Liver (tissue), 9 donors: Measurements from ENCODE around the gene ENPP1. TPM values are rescaled to one million over a fixed set of nuclear protein-coding genes. Genes with fewer than 3 reads are reported as not detected.
A peak's percentile ranks its signal among the peaks of the same experiment; 100 is the strongest.

Experiments
- DNase-seq: peaks from one replicate; pipeline ENCODE4 v3.0.0-alpha.2; 2017; ENCODE audit warnings: low spot score
- H3K27ac ChIP-seq, 2 donors: one replicate each; pipeline ENCODE4 v1.7.0; 2013; ENCODE audit warnings: inconsistent platforms in 2 of 2, low read length in 2 of 2, control low read depth in 1 of 2, low read depth in 1 of 2, mild to moderate bottlenecking in 1 of 2
- H3K27me3 ChIP-seq, 4 donors: one replicate each; pipeline versions ENCODE4 v1.6.1 to v1.7.0; 2013; ENCODE audit warnings: low read length in 3 of 4, inconsistent platforms in 1 of 4, mild to moderate bottlenecking in 1 of 4, moderate library complexity in 1 of 4; ENCODE audit not compliant: control insufficient read depth in 4 of 4, insufficient read depth in 4 of 4
- H3K36me3 ChIP-seq, 4 donors: one replicate each; pipeline versions ENCODE4 v1.6.1 to v1.7.0; 2013; ENCODE audit warnings: low read length in 3 of 4, mild to moderate bottlenecking in 3 of 4, low read depth in 1 of 4, moderate library complexity in 1 of 4; ENCODE audit not compliant: control insufficient read depth in 4 of 4, insufficient read depth in 3 of 4
- H3K4me1 ChIP-seq, 4 donors: one replicate each; pipeline versions ENCODE4 v1.6.1 to v1.7.0; 2013; ENCODE audit warnings: low read length in 3 of 4, mild to moderate bottlenecking in 3 of 4, moderate library complexity in 1 of 4; ENCODE audit not compliant: control insufficient read depth in 4 of 4, insufficient read depth in 4 of 4
- H3K4me3 ChIP-seq, 3 donors: one replicate each; pipeline versions ENCODE4 v1.6.1 to v1.7.0; 2013; ENCODE audit warnings: low read length in 3 of 3, control low read depth in 1 of 3, low read depth in 1 of 3, mild to moderate bottlenecking in 1 of 3
- H3K9ac ChIP-seq, 2 donors: one replicate each; pipeline ENCODE4 v1.7.0; 2013; ENCODE audit warnings: low read length in 2 of 2, mild to moderate bottlenecking in 2 of 2, moderate library complexity in 2 of 2, control low read depth in 1 of 2, low read depth in 1 of 2
- H3K9me3 ChIP-seq, 4 donors: one replicate each; pipeline versions ENCODE4 v1.6.1 to v1.7.0; 2013; ENCODE audit warnings: low read length in 3 of 4; ENCODE audit not compliant: control insufficient read depth in 4 of 4
- ATF3 ChIP-seq: IDR thresholded peaks from 2 replicates; pipeline ENCODE4 v1.6.1; 2016; ENCODE audit warnings: antibody characterized with exemption
- CTCF ChIP-seq: fragments of 150-350 bp; IDR thresholded peaks from 2 replicates; pipeline ENCODE4 v1.5.1; 2017; ENCODE audit warnings: improper control_type of control experiment, low read depth, low read length; ENCODE audit not compliant: missing input control
- EGR1 ChIP-seq, 2 donors: IDR thresholded peaks; 2 replicates each; pipeline ENCODE4 v1.6.1; 2016 to 2018; ENCODE audit warnings: antibody characterized with exemption in 2 of 2, low read depth in 2 of 2
- FOXA2 ChIP-seq: IDR thresholded peaks from 2 replicates; pipeline ENCODE4 v1.6.1; 2016; ENCODE audit warnings: antibody characterized with exemption
- GABPA ChIP-seq, 2 donors: IDR thresholded peaks in 1 of 2; conservative IDR thresholded peaks in 1 of 2; 2 replicates each; pipeline ENCODE4 v1.6.1; 2016; ENCODE audit warnings: antibody characterized with exemption in 2 of 2, mild to moderate bottlenecking in 1 of 2, moderate library complexity in 1 of 2
- HNF4A ChIP-seq, 2 donors: conservative IDR thresholded peaks; 2 replicates each; pipeline ENCODE4 v1.6.1; 2016; ENCODE audit warnings: antibody characterized with exemption in 2 of 2, mild to moderate bottlenecking in 2 of 2
- HNF4G ChIP-seq: IDR thresholded peaks from 2 replicates; pipeline ENCODE4 v1.6.1; 2016; ENCODE audit warnings: antibody characterized with exemption
- JUND ChIP-seq, 2 donors: IDR thresholded peaks; 2 replicates each; pipeline ENCODE4 v1.6.1; 2016; ENCODE audit warnings: antibody characterized with exemption in 2 of 2
- MAX ChIP-seq: IDR thresholded peaks from 2 replicates; pipeline ENCODE4 v1.6.1; 2016; ENCODE audit warnings: antibody characterized with exemption
- NR2F2 ChIP-seq: IDR thresholded peaks from 2 replicates; pipeline ENCODE4 v1.6.1; 2016; ENCODE audit warnings: antibody characterized with exemption
- RAD21 ChIP-seq, 2 donors: IDR thresholded peaks; 2 replicates each; pipeline ENCODE4 v1.6.1; 2016; ENCODE audit warnings: antibody characterized with exemption in 2 of 2, mild to moderate bottlenecking in 2 of 2
- REST ChIP-seq: IDR thresholded peaks from 2 replicates; pipeline ENCODE4 v1.6.1; 2016; ENCODE audit warnings: antibody characterized with exemption, mild to moderate bottlenecking
- RXRA ChIP-seq, 2 donors: IDR thresholded peaks; 2 replicates each; pipeline ENCODE4 v1.6.1; 2017 to 2018; ENCODE audit warnings: antibody characterized with exemption in 2 of 2, mild to moderate bottlenecking in 1 of 2
- SP1 ChIP-seq: IDR thresholded peaks from 2 replicates; pipeline ENCODE4 v1.6.1; 2018; ENCODE audit warnings: antibody characterized with exemption, mild to moderate bottlenecking
- TAF1 ChIP-seq: conservative IDR thresholded peaks from 2 replicates; pipeline ENCODE4 v1.6.1; 2016; ENCODE audit warnings: antibody characterized with exemption, mild to moderate bottlenecking
- YY1 ChIP-seq: IDR thresholded peaks from 2 replicates; pipeline ENCODE4 v1.6.1; 2016; ENCODE audit warnings: antibody characterized with exemption, mild to moderate bottlenecking
- ZBTB33 ChIP-seq: IDR thresholded peaks from 2 replicates; pipeline ENCODE4 v1.6.1; 2016; ENCODE audit warnings: antibody characterized with exemption
- WGBS: extraction: QIAGEN DNeasy Blood & Tissue Kit; methylation state at CpG from one replicate; pipeline ENCODE4 v1.1.7; 2013; 5-methylcytosine and 5-hydroxymethylcytosine counted together
- polyA plus RNA-seq, 2 donors: library from polyadenylated mRNA; stranded (reverse) in 1 of 2; unstranded in 1 of 2; fragments of 200-250 nt in 1 of 2; fragments of >200 nt in 1 of 2; fragmentation: Nextera tagmentation in 1 of 2; extraction: Ambion mirVana in 1 of 2; gene quantifications; one replicate each; pipeline versions ENCODE4 v1.2.1 to v1.2.3, GENCODE V29; 2013 to 2015
- total RNA-seq, 2 donors: library from RNA; depleted of rRNA; stranded (reverse); fragments of >200 nt; gene quantifications; one replicate each; pipeline ENCODE4 v1.2.3, GENCODE V29; 2014
- donor health status: healthy.
- donor health status: healthy.
- donor health status: healthy.
- donor health status: healthy.
- donor health status: healthy.

Gene ENPP1
- total and polyA plus RNA-seq, 4 donors, result 9.5 to 53.1 (median 31.1) TPM

- Histone ChIP-seq H3K9me3 (no peaks in the 10 kb centered on the region), H3K27me3 (no peaks in the 10 kb centered on the region), H3K9ac (peak overlapping the region in 1 of 2 donors; percentile 58), H3K27ac (peak overlapping the region; percentile 56 to 80), H3K36me3 (no peaks in the 10 kb centered on the region), H3K4me1 (peaks cover 0 to 20% (median 10%) of the 10 kb centered on the region in 4 donors), H3K4me3 (peak overlapping the region; percentile 34 to 96 (median 86))
- WGBS, result 25% methylated on average over 12 of the region's 12 CpGs
- TF ChIP-seq GABPA (IDR thresholded peaks at IDR 0.05 in 1 of 2, conservative IDR thresholded peaks at IDR 0.05 in 1 of 2) (no peak), RAD21 (IDR thresholded peaks at IDR 0.05) (peak in 1 of 2 donors; percentile 22)
- DNase-seq, result no peak
Measured at GRCh38 chr6:131808460-131809269, 845 bp downstream of the ENPP1 start.

- no peak for TF ChIP-seq RXRA (IDR thresholded peaks at IDR 0.05)
- TF ChIP-seq FOXA2, result no peak
- no peak for TF ChIP-seq HNF4G
- no peak for TF ChIP-seq EGR1 (IDR thresholded peaks at IDR 0.05; ENCODE audit: low read depth in 2 of 2)
- TF ChIP-seq REST, result no peak
- no peak for TF ChIP-seq HNF4A (conservative IDR thresholded peaks at IDR 0.05)
- no peak for TF ChIP-seq GABPA (IDR thresholded peaks at IDR 0.05 in 1 of 2, conservative IDR thresholded peaks at IDR 0.05 in 1 of 2)
- TF ChIP-seq TAF1, result no peak
- TF ChIP-seq NR2F2, result no peak
- no peak for TF ChIP-seq YY1
- no peak for TF ChIP-seq SP1
- TF ChIP-seq JUND (IDR thresholded peaks at IDR 0.05), result no peak
- no peak for TF ChIP-seq ZBTB33
- no peak for TF ChIP-seq ATF3
- TF ChIP-seq CTCF, result no peak
- no peak for TF ChIP-seq MAX
- no peak for TF ChIP-seq RAD21 (IDR thresholded peaks at IDR 0.05)
- Histone ChIP-seq H3K9me3 (no peaks in the 10 kb centered on the region), H3K27me3 (no peaks in the 10 kb centered on the region), H3K4me1 (peaks cover 4 to 20% (median 11%) of the 10 kb centered on the region in 4 donors), H3K9ac (no peak overlapping the region), H3K36me3 (no peaks in the 10 kb centered on the region), H3K27ac (no peak overlapping the region), H3K4me3 (no peak overlapping the region)
- WGBS, result 82% methylated on average over 3 of the region's 3 CpGs
- no peak for DNase-seq
Measured at GRCh38 chr6:131811500-131811899, 3.7 kb downstream of the ENPP1 start.
